Stimulated activated CD8-positive, alpha-beta memory T cell treated with anti-CD3 and anti-CD28 coated beads, Interleukin-7, amount 100 ng/mL, for 1 hour (primary cell): ENCODE measurements around the gene ADGB.

Experiments used
- DNase-seq, 2 donors: peaks; one replicate each; pipeline ENCODE4 v3.0.0-alpha.2; 2020; ENCODE audit warnings: low read depth in 2 of 2

The ADGB gene

GRCh38 chr6:146634022-146634421 is 35.2 kb downstream of the ADGB start:
- no peak for DNase-seq

DNA sequence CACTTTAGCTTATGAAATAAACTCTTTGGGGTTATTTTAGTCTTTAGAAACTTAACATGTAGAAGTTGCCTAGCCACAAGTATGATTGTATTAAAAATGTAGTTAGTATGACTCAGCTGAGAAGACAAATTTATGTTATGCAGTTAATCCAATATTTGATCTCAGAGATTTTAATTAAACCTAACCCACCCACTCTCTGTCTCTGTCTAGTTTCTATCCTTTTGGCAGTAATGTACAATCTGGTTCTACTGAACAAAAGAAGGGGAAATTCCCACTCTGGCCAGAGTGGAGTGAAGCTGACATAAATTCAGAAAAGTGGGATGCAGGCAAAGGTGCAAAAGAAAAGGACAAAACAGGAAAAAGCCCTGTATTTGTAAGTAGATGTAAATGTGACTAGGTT is 36.4 kb downstream of the ADGB start:
- no peak for DNase-seq

DNA sequence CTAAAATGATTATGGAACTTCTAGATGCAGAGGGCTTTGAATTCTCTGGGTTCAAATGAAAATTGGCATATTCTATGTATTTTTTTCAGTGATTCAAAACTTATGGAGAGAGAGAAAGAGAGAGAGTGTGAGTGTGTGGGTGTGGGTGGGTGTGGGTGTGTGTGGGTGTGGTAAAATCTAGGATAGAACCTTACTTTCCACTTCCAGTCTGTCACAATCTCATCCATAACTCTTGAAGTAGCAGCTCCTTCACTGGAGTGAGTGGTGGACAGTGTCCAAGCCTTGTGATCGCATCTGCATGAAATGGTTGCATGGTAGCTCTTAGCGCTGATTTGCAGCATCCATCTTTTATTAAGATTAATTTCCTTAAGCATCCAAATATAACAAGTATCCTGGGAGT is 37.7 kb downstream of the ADGB start:
- DNase-seq: no peak

DNA sequence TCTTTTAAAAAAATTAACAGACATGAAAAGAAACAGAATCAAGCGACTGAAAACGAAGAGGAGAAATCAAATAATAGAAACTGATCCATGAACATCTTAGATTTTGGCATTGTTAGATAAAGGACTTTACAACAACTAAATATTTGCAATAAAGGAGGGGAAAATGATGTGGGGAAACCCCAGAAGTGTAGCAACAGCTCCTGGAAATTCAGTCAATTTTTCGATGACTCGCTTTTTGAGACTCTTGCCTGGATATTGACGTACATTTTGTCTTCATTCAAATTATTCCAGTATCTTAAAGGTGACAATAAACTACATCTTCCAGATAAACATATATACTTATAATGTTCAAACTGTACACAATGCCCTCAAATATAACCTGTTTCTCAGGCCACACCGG is 44.1 kb downstream of the ADGB start:
- no peak for DNase-seq

GRCh38 chr6:146650799-146651481 is 52.2 kb downstream of the ADGB start:
- DNase-seq: no peak

DNA sequence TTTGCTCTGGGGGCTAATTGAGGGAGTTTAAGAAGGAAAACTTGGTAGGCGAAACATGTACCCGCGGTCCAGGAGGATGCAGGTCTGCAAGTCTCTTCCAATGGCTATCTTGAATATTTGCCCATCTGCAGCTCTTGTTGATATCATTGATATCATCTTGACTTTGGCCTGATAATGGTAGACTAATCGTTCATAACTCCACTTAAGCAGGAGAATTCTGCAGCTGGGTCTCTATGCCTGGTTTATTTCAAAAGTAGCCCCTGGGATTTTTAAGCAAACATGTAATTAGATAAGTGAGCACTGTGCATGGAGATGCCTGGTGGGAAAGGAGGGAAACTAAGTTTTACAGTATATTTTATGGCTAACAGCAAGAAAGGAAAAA is 52.7 kb downstream of the ADGB start:
- DNase-seq: no peak

GRCh38 chr6:146657432-146657831 is 58.7 kb downstream of the ADGB start:
- no peak for DNase-seq

GRCh38 chr6:146664871-146665360 is 66.1 kb downstream of the ADGB start:
- no peak for DNase-seq

- no peak for DNase-seq
Measured at GRCh38 chr6:146666909-146667308, 68.1 kb downstream of the ADGB start.

GRCh38 chr6:146670161-146670560 is 71.4 kb downstream of the ADGB start:
- DNase-seq: no peak

DNA sequence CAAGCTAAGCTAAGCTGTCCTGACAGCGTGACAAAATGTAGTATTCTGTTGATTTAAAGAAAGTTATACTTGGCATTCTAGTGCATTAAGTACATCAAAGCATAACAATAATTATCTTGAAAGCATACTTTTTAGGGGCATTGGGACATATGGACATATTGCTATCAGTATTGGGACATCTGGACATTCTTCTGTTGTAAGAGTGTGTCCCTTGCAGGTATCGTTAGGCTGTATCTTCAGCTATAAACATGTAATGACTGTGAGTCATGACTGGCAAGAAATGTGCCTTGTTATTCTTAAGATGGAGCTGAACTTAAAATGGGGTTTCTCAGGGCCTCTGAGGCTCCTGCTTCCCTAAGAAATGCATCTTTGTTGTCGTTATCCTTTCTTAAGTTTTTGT is 74.3 kb downstream of the ADGB start:
- no peak for DNase-seq

- DNase-seq: no peak
Measured at GRCh38 chr6:146679386-146679785, 80.6 kb downstream of the ADGB start.

- no peak for DNase-seq
Measured at GRCh38 chr6:146682919-146683318, 84.1 kb downstream of the ADGB start.

DNA sequence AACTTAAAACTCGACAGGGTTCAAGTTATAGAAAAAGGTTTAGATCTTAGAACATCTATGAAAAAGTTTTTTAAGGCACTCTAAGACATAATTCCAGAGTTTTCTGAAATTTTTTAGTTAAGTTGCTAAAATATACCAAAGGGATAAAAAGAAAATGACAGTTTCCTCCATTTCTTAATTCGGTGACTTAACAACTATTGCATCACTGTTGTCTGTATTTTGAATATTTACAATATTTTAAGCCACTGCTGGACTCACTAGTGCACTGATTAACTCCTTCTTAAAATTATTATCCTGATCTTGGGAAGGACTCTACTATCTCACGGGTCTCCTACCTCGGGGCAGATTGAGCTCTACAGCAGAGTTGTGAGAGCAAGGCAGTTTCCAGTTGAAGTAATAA is 91.0 kb downstream of the ADGB start:
- DNase-seq: no peak

DNA sequence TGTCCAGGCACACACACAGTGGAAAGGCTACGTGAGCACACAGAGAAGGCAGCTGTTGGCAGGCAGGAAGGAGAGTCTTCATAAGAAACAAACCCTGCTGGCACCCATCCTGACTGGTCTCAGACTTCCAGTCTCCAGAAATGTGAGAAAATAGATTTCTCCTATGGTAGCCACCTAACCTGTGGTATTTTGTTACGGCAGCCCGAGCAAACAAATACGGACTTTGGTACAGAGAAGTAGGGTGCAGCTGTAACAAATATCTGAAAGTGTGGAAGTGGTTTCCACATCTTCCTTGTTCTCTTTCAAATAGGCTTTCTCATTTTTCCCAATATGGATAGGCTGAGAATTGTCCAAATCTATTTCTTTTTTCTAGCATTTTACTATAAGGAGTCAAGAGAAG is 94.6 kb downstream of the ADGB start:
- DNase-seq: no peak

- no peak for DNase-seq
Measured at GRCh38 chr6:146697921-146698320, 99.1 kb downstream of the ADGB start.

DNA sequence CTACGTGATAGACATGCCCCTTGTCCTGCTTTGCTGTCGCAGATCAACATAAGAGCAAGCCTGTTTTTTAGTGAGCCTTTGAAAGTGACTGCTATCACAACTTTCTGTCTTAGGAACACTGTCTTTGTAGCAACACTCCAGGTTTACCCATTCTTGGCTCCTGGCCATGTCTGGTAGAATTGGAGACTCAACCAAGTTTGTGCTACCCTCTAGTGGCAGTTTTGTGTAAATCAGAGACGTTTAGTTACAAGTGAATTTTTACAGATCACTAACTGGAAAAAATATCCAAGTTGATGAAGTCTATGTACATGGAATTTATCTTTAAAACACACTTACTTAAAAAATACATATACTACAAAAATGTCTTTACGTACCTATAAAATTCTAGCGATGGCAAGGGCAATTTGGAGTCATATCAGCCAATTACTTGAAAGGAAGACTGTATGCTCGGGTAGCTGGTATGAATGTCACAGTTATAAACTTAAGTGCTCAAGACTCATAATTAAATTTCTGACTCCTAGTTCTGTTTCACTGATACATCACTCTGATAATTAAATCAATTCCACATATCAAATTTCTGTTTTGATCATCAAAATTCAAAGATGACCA is 101.4 kb downstream of the ADGB start:
- no peak for DNase-seq

DNA sequence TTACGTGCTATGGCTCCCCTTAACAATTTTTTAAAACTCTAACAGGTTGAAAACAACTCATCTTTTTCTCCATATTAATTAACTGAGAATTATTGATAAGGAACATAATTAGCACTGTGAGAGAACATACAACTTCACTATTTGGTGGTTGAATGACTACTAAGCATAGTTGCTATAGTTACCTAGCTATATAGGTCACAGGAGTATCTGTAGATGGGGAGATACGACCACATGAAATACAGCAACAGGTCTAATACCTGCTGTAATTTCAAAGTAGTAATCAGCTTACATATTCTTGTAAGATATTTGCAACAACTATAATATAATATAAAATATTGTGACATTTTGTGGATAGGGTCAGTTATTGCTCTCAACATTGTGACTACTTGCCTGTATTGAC is 102.9 kb downstream of the ADGB start:
- no peak for DNase-seq

DNA sequence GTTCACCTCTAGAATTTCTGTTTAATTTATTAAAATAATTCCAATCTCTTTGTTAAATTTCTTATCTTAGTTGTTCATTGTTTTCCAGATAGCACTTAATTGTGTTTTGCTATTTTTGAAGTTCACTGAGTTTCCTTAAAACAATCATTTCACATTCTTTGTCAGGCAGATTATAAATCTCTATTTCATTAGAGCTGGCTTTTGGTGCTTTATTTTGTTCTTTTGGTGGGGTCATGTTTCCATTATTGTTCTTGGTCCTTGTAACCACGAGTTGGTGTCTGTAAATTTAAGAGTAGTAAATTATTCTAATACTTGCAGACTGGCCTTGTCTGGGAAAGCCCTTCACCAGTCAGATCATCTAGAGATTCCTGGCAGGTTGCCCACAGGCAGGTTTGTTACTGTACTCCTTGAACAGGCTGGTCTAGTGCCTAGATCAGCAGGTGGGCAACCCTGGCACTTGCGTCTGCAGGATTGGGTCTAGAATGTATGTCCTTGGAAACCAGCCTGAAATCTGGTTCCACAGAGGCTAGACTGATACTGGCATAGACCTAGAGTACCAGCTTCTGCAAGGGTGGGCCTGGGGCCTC is 110.4 kb downstream of the ADGB start:
- no peak for DNase-seq

DNA sequence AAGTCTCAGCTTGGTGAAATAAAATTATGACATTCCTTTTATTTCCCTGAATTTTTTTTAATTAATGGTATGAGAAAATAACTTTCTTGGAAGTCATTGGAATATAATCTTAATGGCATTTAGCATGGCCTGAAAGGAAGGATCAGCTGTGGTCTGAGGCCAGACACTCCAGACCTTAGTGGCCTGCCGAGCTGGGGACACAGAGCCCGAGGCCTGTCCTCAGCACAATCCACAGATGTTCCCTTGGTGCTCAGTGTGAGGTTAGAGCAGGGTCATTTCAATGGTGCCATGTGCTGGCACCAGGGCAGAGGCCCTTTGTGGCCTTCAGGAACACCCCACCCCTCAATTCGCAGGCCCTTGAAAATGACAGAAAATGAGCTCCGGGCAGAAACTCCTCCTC is 120.6 kb downstream of the ADGB start:
- DNase-seq: no peak

DNA sequence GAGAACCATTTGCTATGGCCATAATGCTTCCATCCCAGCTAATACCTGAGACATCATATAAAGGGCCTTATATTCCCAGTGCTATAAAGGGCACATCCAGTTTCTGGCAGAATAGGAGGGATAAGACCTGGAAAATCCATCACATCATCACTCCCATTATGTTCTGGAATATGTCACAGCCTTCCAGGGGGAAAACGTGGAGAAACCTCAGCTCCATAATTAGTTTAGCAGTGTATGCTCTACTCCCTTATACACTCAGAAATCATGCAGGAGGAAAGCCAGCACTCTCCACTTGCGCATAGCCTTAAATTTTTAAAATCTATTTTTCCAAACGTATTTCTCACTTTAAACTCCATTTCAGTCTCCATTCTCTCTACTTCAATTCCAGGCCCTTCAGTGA is 140.9 kb downstream of the ADGB start:
- DNase-seq: no peak

GRCh38 chr6:146741609-146742008 is 142.8 kb downstream of the ADGB start:
- no peak for DNase-seq

GRCh38 chr6:146753306-146753705 is 154.5 kb downstream of the ADGB start:
- DNase-seq: no peak
